ENCODE results near the gene PPP3CA.
"Not testable (repeated sequence)": the region's sequence is repeated elsewhere in the genome, so short reads cannot be mapped to it uniquely, and the experiment has no call there.

The PPP3CA gene

DNA sequence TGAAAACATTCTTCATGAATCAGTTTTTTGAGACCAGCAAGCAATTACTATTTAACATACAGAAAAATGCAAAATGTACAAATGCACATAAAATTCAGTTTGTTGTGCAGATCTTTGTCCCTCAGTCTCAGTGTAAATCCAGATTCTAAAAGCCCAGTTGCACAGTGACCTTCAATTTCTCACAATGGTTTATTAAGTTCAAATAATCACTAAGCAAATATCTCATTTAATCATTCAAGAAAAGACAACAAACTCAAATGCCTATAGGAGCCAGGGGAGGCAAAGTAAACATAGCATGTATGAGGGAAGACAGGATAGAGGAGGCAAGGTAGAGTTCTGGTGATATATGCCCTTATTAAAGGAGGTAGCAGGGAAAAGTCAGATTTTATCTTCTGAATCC is 82.8 kb downstream of the PPP3CA start:
- DNase-seq (ENCODE audit: low read depth, low spot score) = no peak
- no peak overlapping the region for H3K27ac ChIP-seq

DNA sequence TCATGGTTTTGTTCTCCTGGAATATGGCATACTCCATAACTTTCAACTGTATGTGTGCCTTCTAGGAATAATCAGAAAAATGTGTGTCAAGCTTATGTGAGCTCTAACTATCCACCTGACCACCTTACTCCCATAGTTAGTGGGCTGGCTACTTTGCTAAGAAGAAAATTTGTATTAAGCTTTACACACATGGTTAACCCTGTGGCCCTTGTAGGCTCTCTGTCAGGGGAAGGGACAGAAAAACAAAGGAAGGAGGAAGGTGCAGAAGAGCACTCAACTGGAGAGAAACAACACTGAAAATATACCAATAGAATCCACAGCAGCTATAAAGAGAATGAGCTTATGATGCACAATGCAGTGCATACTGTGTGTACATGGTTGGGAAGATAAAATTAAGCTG is 84.6 kb downstream of the PPP3CA start:
- DNase-seq (ENCODE audit: low read depth, low spot score) = no peak
- H3K27ac ChIP-seq = no peak overlapping the region

DNA sequence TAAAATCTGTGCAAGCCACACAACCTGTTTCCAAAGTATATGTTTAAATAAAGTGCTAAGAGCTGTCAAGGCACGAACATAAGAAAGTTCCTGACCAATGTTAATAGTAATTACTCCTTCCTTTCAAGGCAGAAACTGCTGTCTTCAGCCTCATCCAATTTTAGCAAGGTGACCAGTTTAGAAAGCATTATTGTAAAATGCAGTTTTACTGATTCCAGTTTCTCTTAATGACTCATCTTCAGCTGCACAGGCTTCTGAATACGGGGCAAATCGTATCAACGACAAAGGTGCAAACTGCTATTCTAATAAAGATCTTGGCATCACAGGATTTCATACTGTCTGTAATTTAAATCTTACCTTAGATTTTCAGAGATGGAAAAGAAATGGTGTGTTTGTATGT is 87.5 kb downstream of the PPP3CA start:
- H3K27ac ChIP-seq = no peak overlapping the region
- DNase-seq (ENCODE audit: low read depth, low spot score) = no peak

DNA sequence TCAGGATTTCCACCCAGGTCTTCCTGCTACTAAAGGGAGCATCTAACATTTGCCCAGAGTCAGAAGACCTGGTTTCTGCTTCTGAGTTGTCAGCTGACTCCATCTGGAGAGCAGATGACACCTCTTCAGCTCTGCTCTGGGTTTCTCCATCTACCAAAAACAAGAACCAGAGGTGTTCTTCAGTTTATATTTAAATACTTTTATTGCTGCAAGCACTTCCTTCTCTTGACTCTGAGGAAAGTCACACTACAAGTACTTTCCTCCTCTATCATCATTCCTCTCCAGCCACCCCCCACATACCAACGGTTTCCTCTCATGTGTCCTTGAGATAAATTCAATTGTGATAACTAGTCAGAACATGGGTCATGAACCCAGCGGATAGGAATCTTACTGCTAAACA is 88.4 kb downstream of the PPP3CA start:
- no peak overlapping the region for H3K27ac ChIP-seq

DNA sequence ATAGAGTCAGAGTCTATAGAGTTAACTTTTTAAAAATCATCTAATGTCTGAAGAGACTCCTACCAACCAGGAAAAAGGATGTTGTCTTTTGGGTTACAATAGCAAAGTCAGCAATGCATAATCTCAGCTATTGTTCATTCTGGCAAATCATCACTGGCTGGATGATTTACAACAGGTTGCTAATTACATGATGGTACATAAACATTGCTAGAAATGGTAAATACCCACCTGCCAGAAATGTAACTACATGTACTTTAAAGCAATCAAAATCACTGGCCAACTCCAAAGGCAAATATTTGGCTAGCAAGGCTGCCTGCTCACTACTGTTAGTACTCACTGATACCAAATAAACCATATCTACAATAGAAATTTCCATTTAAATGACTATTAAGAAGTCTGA is 91.1 kb downstream of the PPP3CA start:
- DNase-seq (ENCODE audit: low read depth, low spot score) = no peak
- H3K27ac ChIP-seq = no peak overlapping the region

More for the DNA sequence above, 88.4 kb downstream of the PPP3CA start:
- no peak for DNase-seq (ENCODE audit: low read depth, low spot score)

DNA sequence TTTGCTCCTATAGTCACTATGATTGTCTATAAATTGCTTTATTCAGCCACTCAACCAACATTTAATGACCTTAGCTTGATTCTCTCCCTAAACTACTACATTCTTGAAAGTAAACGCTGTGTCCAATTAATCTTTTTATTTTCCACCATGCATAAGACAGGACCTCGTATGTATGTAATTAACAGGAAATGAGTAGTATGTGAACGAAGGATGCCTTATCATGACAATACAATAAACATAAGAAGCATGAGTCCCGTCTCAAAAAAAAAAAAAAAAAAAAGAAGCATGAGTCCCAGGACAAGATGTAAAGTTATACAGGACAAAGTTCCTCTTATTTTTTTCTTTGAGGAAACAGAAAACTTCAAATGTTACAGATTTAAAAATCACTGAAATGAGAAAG is 92.5 kb downstream of the PPP3CA start:
- DNase-seq (ENCODE audit: low read depth, low spot score) = no peak
- no peak overlapping the region for H3K27ac ChIP-seq

DNA sequence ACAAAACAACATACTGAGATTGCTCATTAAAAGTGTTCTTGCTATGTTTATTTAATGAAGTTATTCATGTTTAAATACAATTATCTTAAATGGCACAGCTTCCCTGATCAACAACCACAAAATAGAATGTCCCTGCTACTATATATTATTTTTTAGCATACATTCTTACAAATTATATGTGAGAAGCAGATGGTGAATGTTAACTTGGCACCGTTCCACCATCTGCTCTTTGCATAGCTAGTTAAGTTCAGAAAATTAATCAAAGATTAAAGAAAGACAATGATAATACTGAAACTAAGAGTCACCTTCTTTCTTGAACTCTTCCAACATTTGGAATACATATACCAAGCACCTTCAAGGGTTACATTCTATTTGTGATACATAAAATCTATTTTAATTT is 94.2 kb downstream of the PPP3CA start:
- no peak overlapping the region for H3K27ac ChIP-seq
- DNase-seq (ENCODE audit: low read depth, low spot score) = no peak

DNA sequence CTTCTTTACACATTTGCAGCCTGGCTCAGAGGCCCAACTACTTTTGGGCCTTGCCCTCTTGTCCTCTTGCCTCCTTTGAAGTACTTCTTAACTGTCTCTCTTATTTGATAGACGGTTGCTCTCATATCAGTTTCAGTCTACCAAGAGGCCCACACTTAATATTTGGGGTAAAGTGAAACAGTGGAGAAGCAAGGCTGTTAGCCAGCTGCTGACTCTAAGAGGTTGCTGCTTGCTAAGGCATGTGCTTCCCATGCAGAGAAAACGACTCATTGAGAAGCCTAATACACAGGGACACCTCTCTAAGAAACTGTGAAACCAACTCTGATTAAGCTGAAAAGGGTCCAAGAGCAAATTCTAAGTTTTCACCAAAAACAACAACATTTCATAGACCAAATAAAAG is 94.6 kb downstream of the PPP3CA start:
- no peak for DNase-seq (ENCODE audit: low read depth, low spot score)
- H3K27ac ChIP-seq = no peak overlapping the region

DNA sequence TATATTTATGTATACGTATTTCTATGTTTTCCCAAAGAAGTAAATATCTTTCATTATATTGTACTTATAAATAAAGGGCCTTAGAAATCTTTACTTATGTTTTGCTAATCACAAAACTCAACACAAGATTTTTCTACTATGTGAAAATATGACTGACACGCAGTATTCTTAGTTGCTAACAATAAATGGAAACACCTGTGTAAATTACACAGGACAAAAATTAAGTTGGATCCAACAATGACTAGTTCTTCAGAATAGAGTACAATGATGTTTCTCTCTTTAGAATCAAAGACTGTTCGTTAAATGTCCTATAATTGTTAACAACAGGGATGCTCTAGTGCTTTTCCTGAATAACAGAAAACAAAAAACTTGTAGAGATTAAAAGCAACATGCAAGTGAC is 96.1 kb downstream of the PPP3CA start:
- H3K27ac ChIP-seq = no peak overlapping the region
- no peak for DNase-seq (ENCODE audit: low read depth, low spot score)

DNA sequence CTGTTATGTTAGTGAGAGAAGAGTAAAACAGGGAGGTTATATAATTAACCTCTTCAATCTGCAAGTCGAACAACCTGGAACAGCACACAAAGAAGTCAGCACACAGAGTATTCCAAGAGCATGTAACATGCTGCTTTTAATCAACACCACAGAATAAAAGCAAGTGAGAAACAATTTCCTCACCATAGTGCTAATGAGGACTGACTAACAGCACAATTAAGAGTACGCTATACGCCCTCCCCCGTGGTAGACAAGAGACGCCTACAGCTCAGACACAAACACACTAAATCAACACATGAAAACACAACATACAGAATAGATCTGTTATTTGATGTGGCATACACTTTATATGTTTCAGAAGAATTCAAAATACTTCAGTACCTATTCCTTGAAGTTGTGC is 103.0 kb downstream of the PPP3CA start:
- no peak overlapping the region for H3K27ac ChIP-seq

DNA sequence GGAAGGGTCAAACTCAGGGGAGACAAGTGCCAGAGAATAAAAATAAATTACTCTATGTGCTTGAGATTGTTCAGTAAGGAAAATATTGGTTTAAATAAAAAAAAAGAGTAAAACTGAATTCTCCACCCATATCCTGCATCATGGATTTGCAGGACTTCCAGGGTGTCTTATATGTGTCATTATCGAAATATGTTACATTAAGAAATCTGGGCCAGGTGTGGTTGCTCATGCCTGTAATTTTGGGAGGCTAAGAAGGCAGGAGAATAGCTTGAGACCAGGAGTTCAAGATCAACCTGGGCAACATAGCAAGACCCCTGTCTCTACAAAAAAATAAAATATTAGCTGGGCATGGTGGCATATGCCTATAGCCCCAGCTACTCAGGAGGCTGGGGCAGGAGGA is 104.9 kb downstream of the PPP3CA start:
- no peak overlapping the region for H3K27ac ChIP-seq
- no peak for DNase-seq (ENCODE audit: low read depth, low spot score)

More for the DNA sequence above, 103.0 kb downstream of the PPP3CA start:
- no peak for DNase-seq (ENCODE audit: low read depth, low spot score)

DNA sequence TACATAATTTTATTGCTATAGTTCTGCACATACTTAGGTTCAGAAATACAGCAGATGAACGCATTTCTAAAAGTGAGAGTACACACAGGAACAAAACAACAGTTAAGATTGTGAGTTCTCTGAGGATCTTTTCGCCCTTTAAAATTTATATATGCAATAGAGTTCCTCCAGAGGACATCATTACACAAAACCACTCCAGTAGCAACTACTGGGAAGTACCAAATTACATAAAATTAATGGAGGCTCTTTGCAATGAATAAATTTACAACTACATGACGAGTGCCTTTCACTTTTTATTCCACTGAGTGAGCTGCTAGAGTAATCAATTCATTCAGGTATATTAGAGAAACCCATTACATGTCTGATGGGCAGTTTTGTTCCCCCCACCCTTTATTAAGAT is 107.2 kb downstream of the PPP3CA start:
- peak overlapping the region; percentile 40 for H3K27ac ChIP-seq
- no peak for DNase-seq (ENCODE audit: low read depth, low spot score)

DNA sequence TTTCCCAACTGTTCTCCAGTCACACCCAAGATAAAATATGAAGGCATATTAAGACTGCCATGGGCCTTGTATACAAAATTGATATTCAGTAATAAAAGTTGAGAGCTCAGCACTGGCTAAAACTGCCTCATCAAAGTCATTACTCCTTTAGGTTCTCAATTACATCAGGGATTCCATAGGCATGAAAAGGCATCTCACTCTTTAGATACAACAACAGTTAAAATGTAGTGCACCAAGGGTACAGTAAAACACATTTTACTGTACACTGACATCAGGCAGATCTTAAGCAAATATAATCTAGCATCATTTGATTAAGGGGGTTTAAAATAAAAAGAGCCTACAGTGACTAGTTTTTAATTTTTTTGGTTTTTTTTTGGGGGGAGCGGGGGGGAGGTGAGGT is 107.7 kb downstream of the PPP3CA start:
- DNase-seq (ENCODE audit: low read depth, low spot score) = no peak
- peak overlapping the region; percentile 40 for H3K27ac ChIP-seq

DNA sequence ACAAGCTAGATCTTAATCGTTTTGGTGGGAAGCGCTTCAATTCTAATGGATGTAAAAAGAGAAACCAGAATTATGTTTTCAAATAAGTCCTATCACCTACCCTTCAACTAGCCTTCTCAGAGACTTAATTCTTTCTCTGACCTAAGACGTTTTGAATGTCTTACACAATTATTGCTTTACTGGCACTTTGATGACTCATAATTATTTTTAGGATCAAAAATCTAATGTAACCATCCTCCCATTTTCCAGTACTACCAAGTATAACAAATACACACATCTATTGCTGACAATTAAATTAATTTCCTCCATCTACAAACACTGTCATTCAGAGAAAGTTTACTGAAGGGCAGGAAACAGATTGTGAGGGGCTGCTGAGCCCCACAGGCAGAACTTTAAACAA is 108.6 kb downstream of the PPP3CA start:
- peak overlapping the region; percentile 40 for H3K27ac ChIP-seq
- no peak for DNase-seq (ENCODE audit: low read depth, low spot score)

DNA sequence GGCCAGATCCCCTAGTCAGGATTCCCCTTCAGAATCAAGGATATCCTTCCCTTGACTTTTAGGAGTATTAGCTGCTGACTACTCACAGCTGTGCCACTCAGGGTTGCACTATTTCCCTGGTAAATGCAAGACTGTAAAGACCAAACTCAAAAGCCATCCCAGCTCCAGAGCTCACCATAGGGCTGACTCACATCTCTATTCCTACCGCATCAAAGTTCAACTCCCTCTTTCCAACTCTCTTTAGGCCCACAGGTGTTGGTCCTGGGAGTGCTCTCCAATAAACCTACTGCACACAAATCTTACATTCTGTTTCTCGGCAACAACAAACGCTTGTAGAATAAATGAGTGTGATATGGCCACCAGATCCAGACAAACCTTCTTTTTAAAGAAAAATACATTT is 109.6 kb downstream of the PPP3CA start:
- no peak for DNase-seq (ENCODE audit: low read depth, low spot score)

DNA sequence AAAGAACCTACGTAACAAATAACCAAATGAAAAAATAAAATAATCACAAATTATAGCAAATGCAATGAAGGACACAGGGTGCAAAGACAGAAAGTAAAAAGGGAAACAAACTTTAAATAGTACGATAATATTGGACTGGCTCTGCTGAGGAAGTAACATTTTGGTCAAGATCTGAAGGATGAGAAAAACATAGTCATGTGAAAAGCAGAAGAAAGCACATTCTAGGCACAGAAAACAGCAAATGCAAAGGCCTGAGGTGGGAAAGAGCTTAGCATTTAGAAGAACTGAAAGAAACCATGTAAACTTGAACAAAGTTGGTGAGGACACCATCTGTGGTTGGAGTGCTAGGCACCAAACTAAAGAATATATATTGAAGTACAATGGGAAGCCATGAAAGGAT is 111.2 kb downstream of the PPP3CA start:
- no peak for DNase-seq (ENCODE audit: low read depth, low spot score)
- H3K27ac ChIP-seq = no peak overlapping the region

More for the DNA sequence above, 109.6 kb downstream of the PPP3CA start:
- H3K27ac ChIP-seq = no peak overlapping the region

DNA sequence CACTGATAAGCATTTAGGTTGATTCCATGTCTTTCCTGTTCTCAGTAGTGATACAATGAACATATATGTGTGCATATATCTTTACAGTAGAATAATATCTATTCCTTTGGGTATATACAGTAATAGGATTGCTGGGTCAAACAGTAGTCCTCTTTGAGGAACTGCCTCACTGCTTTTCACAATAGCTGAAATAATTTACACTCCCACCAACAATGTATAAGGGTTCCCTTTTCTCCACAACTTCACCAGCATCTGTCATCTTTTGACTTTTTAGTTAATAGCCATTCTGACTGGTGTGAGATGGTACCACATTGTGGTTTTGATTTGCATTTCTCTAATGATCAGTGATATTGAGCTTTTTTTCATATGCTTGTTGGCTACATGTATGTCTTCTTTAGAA is 113.2 kb downstream of the PPP3CA start:
- not testable (repeated sequence) for H3K27ac ChIP-seq; DNase-seq (ENCODE audit: low read depth, low spot score)

DNA sequence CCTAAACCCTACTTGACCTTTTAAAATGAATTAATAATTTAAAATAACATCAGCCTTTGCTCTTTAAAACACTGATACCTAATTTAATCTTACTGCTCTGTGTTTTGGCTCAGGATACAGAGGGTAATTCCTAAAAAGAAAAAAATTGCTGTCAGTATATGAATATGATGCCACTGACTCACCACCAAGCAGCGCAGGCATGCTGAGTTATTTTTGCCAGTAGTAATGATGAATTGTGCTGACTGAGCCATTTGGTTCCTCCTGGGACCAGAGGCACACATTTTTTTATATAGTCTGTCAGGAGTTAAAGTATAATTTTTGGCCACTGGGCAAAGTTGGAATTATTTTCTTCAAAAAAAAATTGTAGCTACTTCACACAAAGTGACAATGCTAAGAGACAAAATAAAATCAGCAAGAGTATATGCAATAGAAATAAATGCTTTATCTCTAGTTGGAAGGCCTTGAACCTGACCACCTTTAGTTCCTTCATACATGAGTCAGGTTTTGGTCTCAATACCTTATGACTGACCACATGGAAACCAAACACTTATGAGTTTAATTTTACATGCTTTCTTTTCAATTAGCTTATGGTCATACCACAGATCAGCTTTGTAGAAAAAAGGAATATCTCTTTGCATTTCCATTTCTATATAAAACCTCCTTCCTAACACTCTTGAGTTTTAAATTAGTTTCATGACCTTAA is 115.1 kb downstream of the PPP3CA start:
- peak; percentile 31 for DNase-seq (ENCODE audit: low read depth, low spot score)
- peak overlapping the region; percentile 37 for H3K27ac ChIP-seq

DNA sequence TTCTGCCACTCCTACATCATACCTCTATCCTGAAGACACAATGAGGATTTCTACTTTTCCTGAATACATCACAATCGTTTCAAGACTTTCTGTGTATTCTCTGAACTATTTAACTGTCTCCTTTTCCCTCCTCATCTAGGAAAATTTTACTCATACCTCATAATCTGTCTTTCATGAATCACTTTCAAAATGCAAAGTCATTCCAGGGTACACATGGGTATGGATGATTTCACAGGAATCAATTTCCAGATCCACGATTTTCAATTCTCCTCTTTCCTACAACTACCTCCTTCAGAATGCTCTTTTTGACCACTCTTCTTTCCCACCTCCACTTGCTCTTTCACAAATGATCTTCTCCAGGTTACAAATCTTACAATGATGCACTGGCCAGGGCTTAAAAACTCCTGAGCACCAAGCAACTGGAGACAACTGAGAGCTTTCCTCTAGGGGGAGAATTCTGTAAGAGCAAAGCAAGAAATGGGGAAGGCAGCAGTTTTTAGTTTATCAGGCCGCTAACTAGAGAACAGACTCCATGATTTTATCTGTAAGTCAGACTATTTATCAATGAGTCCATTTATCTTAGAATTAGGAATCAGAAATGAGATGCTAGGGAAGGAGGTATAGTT is 116.4 kb downstream of the PPP3CA start:
- H3K27ac ChIP-seq = no peak overlapping the region
- DNase-seq (ENCODE audit: low read depth, low spot score) = no peak

DNA sequence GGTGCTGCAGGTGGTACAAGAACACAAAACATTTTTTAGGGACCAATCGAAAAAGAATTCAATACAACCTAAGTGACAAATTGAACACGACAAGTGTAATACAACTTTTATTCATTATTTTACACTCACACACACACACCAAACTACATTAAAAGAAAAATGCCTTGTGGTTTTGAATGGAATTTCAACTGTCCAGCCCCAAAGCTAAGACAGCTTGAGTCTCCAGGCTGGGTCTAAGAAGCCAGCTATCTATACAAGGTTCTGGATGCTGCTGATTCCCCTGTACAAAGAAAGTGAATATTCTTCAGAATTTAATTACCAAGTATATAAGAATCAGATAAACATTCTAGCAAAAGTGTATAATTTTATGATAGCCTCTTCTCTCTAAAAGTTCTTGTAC is 118.2 kb downstream of the PPP3CA start:
- no peak for DNase-seq (ENCODE audit: low read depth, low spot score)

DNA sequence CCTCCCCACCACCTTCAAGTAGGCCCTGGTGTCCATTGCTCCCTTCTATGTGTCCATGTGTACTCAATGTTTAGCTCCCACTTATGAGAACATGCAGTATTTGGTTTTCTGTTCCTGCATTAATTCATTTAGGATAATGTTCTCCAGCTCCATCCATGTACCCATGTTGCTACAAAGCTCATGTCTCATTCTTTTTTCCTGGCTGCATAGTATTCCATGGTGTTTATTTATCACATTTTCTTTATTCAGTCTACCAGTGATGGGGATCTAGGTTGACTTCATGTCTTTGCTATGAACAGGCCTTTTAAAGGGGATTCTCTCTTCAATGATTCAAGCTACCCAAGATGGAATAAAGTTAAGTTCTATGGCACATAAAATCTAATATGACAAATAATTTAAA is 119.6 kb downstream of the PPP3CA start:
- H3K27ac ChIP-seq = no peak overlapping the region

More for the DNA sequence above, 118.2 kb downstream of the PPP3CA start:
- H3K27ac ChIP-seq = no peak overlapping the region

More for the DNA sequence above, 119.6 kb downstream of the PPP3CA start:
- DNase-seq (ENCODE audit: low read depth, low spot score) = no peak

Data from epithelial cell of prostate (primary cell).